Thyroid gland (tissue), 4 donors: Measurements from ENCODE around the gene CAMTA1. TPM values are rescaled to one million over a fixed set of nuclear protein-coding genes. Genes with fewer than 3 reads are reported as not detected.

Experiments
- DNase-seq, 2 donors: peaks; one replicate each; pipeline ENCODE4 v3.0.0-alpha.2; 2019
- H3K27ac ChIP-seq, 3 donors: fragments of 200-600 bp; sonication (generic); 1 replicate in 2 of 3; 2 replicates in 1 of 3; pipeline ENCODE4 v1.5.1; 2016 to 2019; ENCODE audit warnings: mild to moderate bottlenecking in 1 of 3, moderate library complexity in 1 of 3
- H3K27me3 ChIP-seq: fragments of 200-600 bp; sonication (generic); one replicate; pipeline ENCODE4 v1.5.1; 2019
- H3K36me3 ChIP-seq, 2 donors: fragments of 200-600 bp; sonication (generic); one replicate each; pipeline ENCODE4 v1.5.1; 2016 to 2019
- H3K4me1 ChIP-seq, 2 donors: fragments of 200-600 bp; sonication (generic); one replicate each; pipeline ENCODE4 v1.5.1; 2017 to 2019
- H3K4me3 ChIP-seq, 3 donors: fragments of 200-600 bp; sonication (generic); replicated peaks in 1 of 3; 1 replicate in 2 of 3; 2 replicates in 1 of 3; pipeline ENCODE4 v1.5.1; 2016; ENCODE audit warnings: mild to moderate bottlenecking in 1 of 3
- H3K9me3 ChIP-seq: fragments of 200-600 bp; sonication (generic); one replicate; pipeline ENCODE4 v1.5.1; 2017
- CTCF ChIP-seq, 6 experiments: fragments of 200-600 bp in 3 of 6; fragments of 450-650 bp in 3 of 6; sonication (generic) in 3 of 6; IDR thresholded peaks; one replicate each; pipeline ENCODE4 v1.5.1; 2016 to 2019; ENCODE audit warnings: antibody characterized with exemption in 6 of 6, mild to moderate bottlenecking in 2 of 6, inconsistent platforms in 1 of 6, moderate library complexity in 1 of 6
- POLR2A ChIP-seq, 2 donors: fragments of 450-650 bp; IDR thresholded peaks; one replicate each; pipeline ENCODE4 v1.6.1; 2017; ENCODE audit warnings: antibody characterized with exemption in 2 of 2, mild to moderate bottlenecking in 2 of 2, moderate library complexity in 1 of 2
- WGBS, 2 donors: methylation state at CpG; one replicate each; pipeline ENCODE4 v1.1.5; 2017; 5-methylcytosine and 5-hydroxymethylcytosine counted together
- intact Hi-C: fragments of 100-400 bp; cut with DNase I; formaldehyde crosslinking; loops from one replicate; pipeline ENCODE4 v1.15.1; 2023
- total RNA-seq, 4 donors: library from RNA; depleted of rRNA; stranded (reverse); fragments of >200 nt; gene quantifications; one replicate each; pipeline ENCODE4 v1.2.3, GENCODE V29; 2016

Gene CAMTA1
- total RNA-seq, 4 donors from 2014 or later = 63.9 to 124 (median 101) TPM

DNA sequence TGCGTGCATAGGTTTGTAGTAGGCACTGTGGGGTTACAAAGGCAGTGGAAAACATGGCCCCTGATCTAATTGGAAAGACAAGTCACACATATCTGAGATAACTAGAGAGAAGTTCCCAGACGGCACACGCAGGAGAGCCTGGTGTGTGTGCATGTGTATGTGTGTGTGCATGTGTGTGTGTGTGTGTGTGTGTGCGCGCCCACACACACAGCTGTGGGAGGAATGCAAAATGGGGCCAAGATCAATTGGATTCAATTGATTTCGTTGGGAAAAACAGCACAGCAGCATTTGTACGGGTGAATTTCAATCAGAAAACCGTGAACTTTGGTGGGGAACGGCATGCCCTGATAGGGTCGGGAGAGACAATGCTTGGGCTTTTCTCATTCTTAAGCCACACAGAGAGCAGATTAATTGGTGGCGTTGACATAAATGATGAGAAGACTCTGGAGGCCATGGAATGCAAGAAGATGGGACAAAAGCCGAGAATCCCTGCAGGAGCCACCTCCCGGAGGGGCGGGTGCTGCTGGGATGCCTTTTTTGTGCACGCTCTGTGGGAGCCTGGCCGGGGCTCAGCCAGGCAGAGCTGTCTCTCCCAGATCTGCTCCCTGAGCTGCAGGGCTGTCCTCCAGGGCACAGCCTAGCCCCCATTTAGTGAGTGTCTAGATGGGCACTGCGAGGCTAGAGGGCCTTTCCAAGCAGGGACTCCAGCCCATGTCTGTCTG is 322.0 kb downstream of the CAMTA1 start:
- Histone ChIP-seq H3K4me3 (no peak overlapping the region), H3K9me3 (no peaks in the 10 kb centered on the region), H3K27me3 (no peaks in the 10 kb centered on the region), H3K36me3 (no peaks in the 10 kb centered on the region), H3K27ac (no peak overlapping the region), H3K4me1 (no peaks in the 10 kb centered on the region)
- intact Hi-C loops = no loop called here
- no peak for DNase-seq
- WGBS, 2 donors = 72 to 77% methylated on average over 17 of the region's 17 CpGs
- TF ChIP-seq CTCF (IDR thresholded peaks at IDR 0.05) (no peak), POLR2A (IDR thresholded peaks at IDR 0.05) (no peak)

GRCh38 chr1:7108251-7108650 is 323.0 kb downstream of the CAMTA1 start:
- Histone ChIP-seq H3K36me3 (no peaks in the 10 kb centered on the region), H3K27ac (no peak overlapping the region), H3K9me3 (no peaks in the 10 kb centered on the region), H3K4me3 (no peak overlapping the region), H3K4me1 (no peaks in the 10 kb centered on the region), H3K27me3 (no peaks in the 10 kb centered on the region)
- no peak for TF ChIP-seq CTCF (IDR thresholded peaks at IDR 0.05)
- no peak for TF ChIP-seq POLR2A (IDR thresholded peaks at IDR 0.05)
- 91 to 95% methylated on average over 8 of the region's 8 CpGs for WGBS, 2 donors
- DNase-seq = no peak
- intact Hi-C loops = no loop called here

- no peaks in the 10 kb centered on the region for H3K9me3 ChIP-seq
- H3K27ac ChIP-seq = no peak overlapping the region
- WGBS, 2 donors = 78 to 83% methylated on average over 3 of the region's 3 CpGs
- H3K27me3 ChIP-seq = no peaks in the 10 kb centered on the region
- TF ChIP-seq POLR2A (IDR thresholded peaks at IDR 0.05) (no peak), CTCF (IDR thresholded peaks at IDR 0.05) (no peak)
- H3K36me3 ChIP-seq = no peaks in the 10 kb centered on the region
- no peaks in the 10 kb centered on the region for H3K4me1 ChIP-seq
- intact Hi-C loops = no loop called here
- H3K4me3 ChIP-seq = no peak overlapping the region
- no peak for DNase-seq
Observed at GRCh38 chr1:7109901-7110300, 324.6 kb downstream of the CAMTA1 start.

DNA sequence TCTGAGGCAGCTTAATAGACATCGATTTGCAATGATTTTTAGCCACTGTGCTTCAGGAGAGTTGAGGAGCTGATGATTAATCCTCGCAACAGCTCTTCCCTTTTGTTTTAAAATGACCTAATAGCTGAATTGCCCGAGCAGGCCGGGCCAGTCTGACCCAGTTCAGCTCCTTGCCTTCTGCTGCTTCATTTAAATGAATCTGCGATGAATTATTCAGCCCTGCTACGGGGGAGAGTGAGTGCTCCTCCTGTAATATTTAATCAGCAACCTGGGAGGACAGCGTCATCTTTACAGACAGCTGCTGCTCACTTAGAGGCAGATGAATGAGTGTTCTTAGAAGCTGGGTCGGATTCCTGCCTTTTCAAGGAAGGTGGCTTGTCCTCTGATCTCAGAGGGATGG is 325.1 kb downstream of the CAMTA1 start:
- DNase-seq = no peak
- Histone ChIP-seq H3K4me1 (no peaks in the 10 kb centered on the region), H3K27me3 (no peaks in the 10 kb centered on the region), H3K27ac (no peak overlapping the region), H3K9me3 (no peaks in the 10 kb centered on the region), H3K36me3 (no peaks in the 10 kb centered on the region), H3K4me3 (no peak overlapping the region)
- TF ChIP-seq POLR2A (IDR thresholded peaks at IDR 0.05) (no peak), CTCF (IDR thresholded peaks at IDR 0.05) (no peak)
- WGBS, 2 donors = 74 to 77% methylated on average over 8 of the region's 8 CpGs
- intact Hi-C loops = no loop called here

GRCh38 chr1:7111853-7112252 is 326.6 kb downstream of the CAMTA1 start:
- H3K27ac ChIP-seq = no peak overlapping the region

More at GRCh38 chr1:7111853-7112252, 326.6 kb downstream of the CAMTA1 start:
- H3K9me3 ChIP-seq = no peaks in the 10 kb centered on the region
- WGBS, 2 donors = 63 to 66% methylated on average over 10 of the region's 10 CpGs
- intact Hi-C loops = no loop called here
- H3K4me3 ChIP-seq = no peak overlapping the region
- H3K36me3 ChIP-seq = no peaks in the 10 kb centered on the region
- no peaks in the 10 kb centered on the region for H3K27me3 ChIP-seq
- H3K4me1 ChIP-seq = no peaks in the 10 kb centered on the region
- no peak for TF ChIP-seq CTCF (IDR thresholded peaks at IDR 0.05)
- TF ChIP-seq POLR2A (IDR thresholded peaks at IDR 0.05) = no peak
- no peak for DNase-seq
